OCI-LY7 (cell line): ENCODE data around the gene KIAA0232. TPM values are rescaled to one million over a fixed set of nuclear protein-coding genes. Genes with fewer than 3 reads are reported as not detected.

Experiments used
- BruUV-seq: library from RNA; stranded (reverse); fragments of 400-500 nt; replicated peaks from 2 replicates; lab custom pipeline; 2021; lab: Mats Ljungman, UMichigan
- CTCF ChIA-PET: fragments of 300-600 bp; sonication (Branson Sonifier 250); formaldehyde crosslinking; loops from one replicate; lab custom pipeline; 2022; ENCODE audit warnings: antibody characterized with exemption; ENCODE audit not compliant: unreplicated experiment; lab: Charles Lee
- POLR2A ChIA-PET: fragments of 300-600 bp; sonication (Branson Sonifier 250); formaldehyde crosslinking; loops from one replicate; lab custom pipeline; 2022; ENCODE audit warnings: antibody characterized with exemption; lab: Charles Lee
- DNase-seq: peaks from one replicate; pipeline ENCODE4 v3.0.0-alpha.2; 2015; ENCODE audit warnings: low spot score
- H2AFZ ChIP-seq: fragments of 200-600 bp; sonication (generic), shearing (Covaris generic); 2 replicates; pipeline ENCODE4 v1.6.1; 2014; ENCODE audit warnings: mild to moderate bottlenecking, antibody characterized with exemption, low read length, moderate library complexity
- H3K27ac ChIP-seq: fragments of 200-600 bp; sonication (generic); 2 replicates; pipeline ENCODE4 v1.5.1; 2014; ENCODE audit warnings: mixed run types, low read depth, mild to moderate bottlenecking, moderate library complexity, low read length, inconsistent platforms; ENCODE audit not compliant: poor library complexity, severe bottlenecking
- H3K36me3 ChIP-seq: fragments of 200-600 bp; sonication (generic); 2 replicates; pipeline ENCODE4 v1.6.1; 2014; ENCODE audit warnings: mild to moderate bottlenecking, antibody characterized with exemption, low read length, moderate library complexity, mixed read lengths; ENCODE audit not compliant: insufficient read depth
- H3K4me1 ChIP-seq: fragments of 200-600 bp; sonication (generic); 2 replicates; pipeline ENCODE4 v1.5.1; 2014; ENCODE audit warnings: mild to moderate bottlenecking, low read length; ENCODE audit not compliant: insufficient read depth, poor library complexity, severe bottlenecking
- H3K4me2 ChIP-seq: fragments of 200-600 bp; sonication (generic); 2 replicates; pipeline ENCODE4 v1.6.1; 2014; ENCODE audit warnings: mild to moderate bottlenecking, low read length
- H3K4me3 ChIP-seq: fragments of 200-600 bp; sonication (generic); 2 replicates; pipeline ENCODE4 v1.5.1; 2014; ENCODE audit warnings: mild to moderate bottlenecking, low read depth, low read length; ENCODE audit not compliant: poor library complexity, severe bottlenecking
- H3K79me2 ChIP-seq: fragments of 200-600 bp; sonication (generic); 2 replicates; pipeline ENCODE4 v1.6.1; 2016; ENCODE audit warnings: low read depth, mild to moderate bottlenecking, low read length, moderate library complexity, mixed read lengths; ENCODE audit not compliant: insufficient read depth
- H3K9me2 ChIP-seq: fragments of 200-600 bp; sonication (generic); 2 replicates; pipeline ENCODE4 v1.6.1; 2016; ENCODE audit warnings: mild to moderate bottlenecking, low read length, mixed read lengths; ENCODE audit not compliant: insufficient read depth
- H3K9me3 ChIP-seq: fragments of 200-600 bp; sonication (generic); 2 replicates; pipeline ENCODE4 v1.6.1; 2014; ENCODE audit warnings: mild to moderate bottlenecking, mixed run types, low read length, mixed read lengths
- H4K20me1 ChIP-seq: fragments of 200-600 bp; sonication (generic); 2 replicates; pipeline ENCODE4 v1.6.1; 2014; ENCODE audit warnings: mild to moderate bottlenecking, antibody characterized with exemption, low read length, moderate library complexity, mixed read lengths; ENCODE audit not compliant: insufficient read depth
- EZH2phosphoT487 ChIP-seq: fragments of 200-600 bp; sonication (generic); IDR thresholded peaks from 2 replicates; pipeline ENCODE4 v1.6.1; 2018; ENCODE audit warnings: low read depth, borderline replicate concordance, mild to moderate bottlenecking, mixed run types, antibody characterized with exemption, low read length, moderate library complexity, mixed read lengths
- intact Hi-C: fragments of 100-400 bp; cut with micrococcal nuclease; formaldehyde crosslinking; loops from one replicate; pipeline ENCODE4 v1.10.0; 2022; ENCODE audit not compliant: unreplicated experiment
- total RNA-seq, 2 experiments: library from RNA; depleted of rRNA in 1 of 2; stranded (reverse); fragments of >200 nt in 1 of 2; shearing (Covaris generic) in 1 of 2; gene quantifications; 2 replicates each; pipeline ENCODE4 v1.2.3, GENCODE V29; 2014 to 2022
- TF ChIP-seq, protein P1 (sequence below): fragments of 200-600 bp; sonication (generic); conservative IDR thresholded peaks from 2 replicates; pipeline ENCODE4 v1.5.1; 2014; ENCODE audit warnings: mild to moderate bottlenecking, antibody characterized with exemption, low read length, moderate library complexity, mixed read lengths

The KIAA0232 gene
- total RNA-seq, 2 experiments from 2014 or later, result 7.5 to 13.5 TPM

DNA sequence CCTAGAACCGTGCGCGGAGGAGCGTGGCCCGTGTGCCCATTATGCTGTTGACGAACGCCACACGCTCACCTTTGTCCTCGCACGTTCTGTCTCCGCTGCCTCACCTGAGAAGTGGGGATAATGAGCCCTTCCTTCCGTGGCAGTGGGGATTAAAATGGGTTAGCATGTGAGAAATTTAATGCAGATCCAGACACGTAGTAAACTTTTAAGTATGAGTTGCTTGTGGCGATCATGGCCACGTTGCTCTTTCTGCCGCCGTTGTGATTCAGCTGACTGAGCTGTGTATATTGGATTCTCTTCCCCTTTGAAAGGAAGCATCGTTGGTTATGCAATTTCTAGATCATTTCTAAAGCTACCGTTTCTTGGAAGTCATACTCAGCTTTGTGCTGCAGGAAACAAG lies 143.6 kb downstream of the KIAA0232 start:
- Histone ChIP-seq H3K79me2 (no peaks in the 10 kb centered on the region), H3K4me3 (no peak overlapping the region), H3K9me2 (no peaks in the 10 kb centered on the region), H3K9me3 (no peaks in the 10 kb centered on the region), H4K20me1 (no peaks in the 10 kb centered on the region), H3K36me3 (peaks cover 25% of the 10 kb centered on the region; the same call in 1 of the 2 replicates), H3K4me1 (no peaks in the 10 kb centered on the region), H3K27ac (no peak overlapping the region), H2AFZ (no peak overlapping the region), H3K4me2 (no peak overlapping the region)
- no TSS peak for BruUV-seq
- ChIA-PET CTCF (interaction anchor here (0.6 kb wide), 1 partner anchor 179 kb away, joined by 3 read pairs; no protein-coding TSS in a partner anchor), POLR2A (no interaction called here)
- intact Hi-C loops, result no loop called here
- DNase-seq, result no peak
- TF ChIP-seq, protein P1, sequence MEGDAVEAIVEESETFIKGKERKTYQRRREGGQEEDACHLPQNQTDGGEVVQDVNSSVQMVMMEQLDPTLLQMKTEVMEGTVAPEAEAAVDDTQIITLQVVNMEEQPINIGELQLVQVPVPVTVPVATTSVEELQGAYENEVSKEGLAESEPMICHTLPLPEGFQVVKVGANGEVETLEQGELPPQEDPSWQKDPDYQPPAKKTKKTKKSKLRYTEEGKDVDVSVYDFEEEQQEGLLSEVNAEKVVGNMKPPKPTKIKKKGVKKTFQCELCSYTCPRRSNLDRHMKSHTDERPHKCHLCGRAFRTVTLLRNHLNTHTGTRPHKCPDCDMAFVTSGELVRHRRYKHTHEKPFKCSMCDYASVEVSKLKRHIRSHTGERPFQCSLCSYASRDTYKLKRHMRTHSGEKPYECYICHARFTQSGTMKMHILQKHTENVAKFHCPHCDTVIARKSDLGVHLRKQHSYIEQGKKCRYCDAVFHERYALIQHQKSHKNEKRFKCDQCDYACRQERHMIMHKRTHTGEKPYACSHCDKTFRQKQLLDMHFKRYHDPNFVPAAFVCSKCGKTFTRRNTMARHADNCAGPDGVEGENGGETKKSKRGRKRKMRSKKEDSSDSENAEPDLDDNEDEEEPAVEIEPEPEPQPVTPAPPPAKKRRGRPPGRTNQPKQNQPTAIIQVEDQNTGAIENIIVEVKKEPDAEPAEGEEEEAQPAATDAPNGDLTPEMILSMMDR, result no peak
- no peak for TF ChIP-seq EZH2phosphoT487

DNA sequence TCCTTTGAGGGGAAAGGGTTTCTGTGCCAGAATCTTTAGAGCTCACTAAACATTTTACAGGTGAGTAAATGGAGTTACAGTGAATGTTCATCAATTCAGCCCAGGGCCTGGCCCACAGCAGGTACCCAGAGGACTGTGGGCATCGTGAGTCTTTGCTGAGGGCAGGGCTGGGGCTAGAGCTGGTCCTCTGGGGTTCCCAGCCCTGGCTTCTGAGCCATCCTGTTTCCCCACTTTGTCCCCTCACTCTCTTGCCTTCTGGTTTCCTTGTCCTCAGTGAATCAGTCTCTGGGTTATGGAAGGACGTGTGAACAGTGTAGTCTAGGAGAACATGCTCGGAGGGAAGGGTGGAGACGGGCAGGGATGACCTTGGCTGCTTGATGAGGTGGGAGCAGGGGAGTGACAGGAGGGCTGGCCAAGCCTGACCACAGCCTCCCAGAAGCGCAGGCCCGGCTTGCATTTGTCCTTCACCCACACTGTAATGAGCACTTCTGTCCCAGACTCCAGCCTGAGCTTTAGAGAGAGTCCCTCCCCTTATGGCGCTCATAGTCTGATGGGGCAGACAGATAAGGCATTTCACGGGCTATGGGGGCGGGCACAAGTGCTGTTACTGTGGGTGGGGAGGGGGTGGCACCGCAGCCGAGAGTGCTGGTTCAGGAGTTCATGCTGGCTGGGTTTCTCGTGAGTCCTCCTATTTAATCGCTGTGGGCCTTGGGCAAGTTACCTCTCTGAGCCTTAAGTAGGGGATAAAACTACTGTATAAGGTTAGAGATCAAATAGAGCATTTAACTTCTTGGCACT lies 144.4 kb downstream of the KIAA0232 start:
- ChIA-PET CTCF (interaction anchor here (0.6 to 1.0 kb wide), 2 partner anchors 8 to 178 kb away, joined by 3 read pairs; no protein-coding TSS in a partner anchor), POLR2A (interaction anchor here (0.8 kb wide), 1 partner anchor 12 kb away, joined by 3 read pairs; no protein-coding TSS in a partner anchor)
- Histone ChIP-seq H3K4me1 (no peaks in the 10 kb centered on the region), H4K20me1 (no peaks in the 10 kb centered on the region), H3K4me3 (no peak overlapping the region), H3K4me2 (no peak overlapping the region), H3K9me3 (no peaks in the 10 kb centered on the region), H3K27ac (no peak overlapping the region), H3K9me2 (no peaks in the 10 kb centered on the region), H3K79me2 (no peaks in the 10 kb centered on the region), H3K36me3 (peaks cover 25% of the 10 kb centered on the region; the same call in 1 of the 2 replicates), H2AFZ (no peak overlapping the region)
- no TSS peak for BruUV-seq
- DNase-seq, result no peak
- TF ChIP-seq EZH2phosphoT487, result no peak
- TF ChIP-seq, protein P1, result no peak
- intact Hi-C loops, result no loop called here

DNA sequence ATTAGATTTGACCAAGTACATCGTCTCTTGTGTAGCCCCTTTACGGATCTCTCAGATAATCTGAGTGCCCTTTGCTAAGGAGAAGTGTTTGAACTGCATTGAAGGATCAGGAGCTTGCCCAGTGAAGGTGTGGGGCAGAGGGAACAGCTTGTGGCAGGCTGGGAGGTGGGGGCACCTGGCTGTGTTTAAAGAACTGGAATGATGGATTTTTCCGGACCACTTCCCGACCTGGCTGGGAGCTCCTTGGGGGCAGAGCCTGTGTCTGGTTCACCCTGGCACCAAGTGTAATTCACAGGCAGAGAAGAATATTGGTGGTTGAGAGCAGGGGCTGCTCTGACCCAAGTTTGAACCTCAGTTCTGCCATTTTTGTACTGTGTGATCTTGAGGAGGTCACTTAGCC lies 145.6 kb downstream of the KIAA0232 start:
- POLR2A ChIA-PET, result no interaction called here
- intact Hi-C loops, result no loop called here
- CTCF ChIA-PET, result no interaction called here
- TF ChIP-seq EZH2phosphoT487, result no peak
- TF ChIP-seq, protein P1, result no peak
- Histone ChIP-seq H2AFZ (no peak overlapping the region), H3K9me2 (no peaks in the 10 kb centered on the region), H3K27ac (no peak overlapping the region), H4K20me1 (no peaks in the 10 kb centered on the region), H3K79me2 (no peaks in the 10 kb centered on the region), H3K4me2 (no peak overlapping the region), H3K4me1 (no peaks in the 10 kb centered on the region), H3K9me3 (no peaks in the 10 kb centered on the region), H3K4me3 (no peak overlapping the region), H3K36me3 (peaks cover 25% of the 10 kb centered on the region; the same call in 1 of the 2 replicates)
- no TSS peak for BruUV-seq
- no peak for DNase-seq
